DND-41 (cell line): ENCODE measurements around the gene QRICH1.

Experiments used
- ATAC-seq: fragments of 200-7000 bp; cut with Tn5 transposase; 3 replicates; pipeline ENCODE4 v1.9.1; 2021; ENCODE audit warnings: low read depth; ENCODE audit not compliant: insufficient read depth
- DNase-seq: peaks from one replicate; pipeline ENCODE4 v3.0.0-alpha.2; 2020
- H2AFZ ChIP-seq: 2 replicates; pipeline ENCODE4 v1.6.0; 2012; ENCODE audit warnings: low read depth, low read length
- H3K27ac ChIP-seq: 2 replicates; pipeline ENCODE4 v1.5.1; 2012; ENCODE audit warnings: low read length, inconsistent platforms
- H3K27me3 ChIP-seq: fragments of 200-600 bp; sonication (generic); 2 replicates; pipeline ENCODE4 v1.6.0; 2012; ENCODE audit warnings: low read length, mild to moderate bottlenecking, inconsistent platforms; ENCODE audit not compliant: insufficient read depth, poor library complexity
- H3K36me3 ChIP-seq: 2 replicates; pipeline ENCODE4 v1.5.1; 2012; ENCODE audit warnings: low read length, inconsistent platforms; ENCODE audit not compliant: insufficient read depth
- H3K4me1 ChIP-seq: 2 replicates; pipeline ENCODE4 v1.5.1; 2012; ENCODE audit warnings: mild to moderate bottlenecking, low read length; ENCODE audit not compliant: insufficient read depth
- H3K4me2 ChIP-seq: 2 replicates; pipeline ENCODE4 v1.6.0; 2012; ENCODE audit warnings: mild to moderate bottlenecking, moderate library complexity, low read length, inconsistent platforms; ENCODE audit not compliant: insufficient read depth
- H3K4me3 ChIP-seq, 2 experiments: fragments of 200-600 bp in 1 of 2; shearing (Covaris generic) in 1 of 2; 2 replicates each; pipeline ENCODE4 v1.5.1; 2012 to 2016; ENCODE audit warnings: inconsistent platforms in 2 of 2, low read length in 2 of 2, mild to moderate bottlenecking in 2 of 2, low read depth in 1 of 2, moderate library complexity in 1 of 2
- H3K79me2 ChIP-seq: 2 replicates; pipeline ENCODE4 v1.6.0; 2012; ENCODE audit warnings: low read length, inconsistent platforms; ENCODE audit not compliant: insufficient read depth
- H3K9ac ChIP-seq: 2 replicates; pipeline ENCODE4 v1.6.0; 2012; ENCODE audit warnings: low read depth, mild to moderate bottlenecking, inconsistent platforms, low read length, moderate library complexity
- H3K9me3 ChIP-seq: 2 replicates; pipeline ENCODE4 v1.5.1; 2012; ENCODE audit warnings: low read length, moderate library complexity, mild to moderate bottlenecking, inconsistent platforms; ENCODE audit not compliant: insufficient read depth, severe bottlenecking
- H4K20me1 ChIP-seq: 2 replicates; pipeline ENCODE4 v1.6.0; 2012; ENCODE audit warnings: low read length; ENCODE audit not compliant: insufficient read depth
- CTCF ChIP-seq: IDR thresholded peaks from 2 replicates; pipeline ENCODE4 v1.5.1; 2012; ENCODE audit warnings: borderline replicate concordance, low read length, moderate library complexity, mild to moderate bottlenecking; ENCODE audit not compliant: poor library complexity, severe bottlenecking; ENCODE audit errors: extremely low read depth
- EZH2 ChIP-seq: IDR thresholded peaks from 3 replicates; pipeline ENCODE4 v1.6.1; 2012; ENCODE audit warnings: borderline replicate concordance, low read depth, mild to moderate bottlenecking, moderate library complexity, low read length, inconsistent platforms; ENCODE audit not compliant: severe bottlenecking

The QRICH1 gene

GRCh38 chr3:48985831-48986376 is 108.0 kb downstream of the QRICH1 start:
- no peak overlapping the region for H2AFZ ChIP-seq
- H3K4me1 ChIP-seq, result peaks cover 22% of the 10 kb centered on the region
- H3K27me3 ChIP-seq, result no peaks in the 10 kb centered on the region
- DNase-seq (no peak), ATAC-seq (no peak)
- no peak overlapping the region for H3K27ac ChIP-seq
- H3K4me2 ChIP-seq, result no peak overlapping the region
- H3K4me3 ChIP-seq, result no peak overlapping the region
- H3K36me3 ChIP-seq, result peaks cover 40% of the 10 kb centered on the region
- H3K9me3 ChIP-seq, result no peaks in the 10 kb centered on the region
- peaks cover 8% of the 10 kb centered on the region for H3K79me2 ChIP-seq
- H4K20me1 ChIP-seq, result no peaks in the 10 kb centered on the region
- H3K9ac ChIP-seq, result no peak overlapping the region
- TF ChIP-seq CTCF (no peak), EZH2 (no peak)

- no peaks in the 10 kb centered on the region for H4K20me1 ChIP-seq
- H3K4me1 ChIP-seq, result peaks cover 13% of the 10 kb centered on the region
- no peaks in the 10 kb centered on the region for H3K27me3 ChIP-seq
- ATAC-seq (no peak), DNase-seq (no peak)
- TF ChIP-seq CTCF (no peak), EZH2 (no peak)
- no peak overlapping the region for H2AFZ ChIP-seq
- H3K9me3 ChIP-seq, result no peaks in the 10 kb centered on the region
- no peaks in the 10 kb centered on the region; the same call in 1 of the 2 replicates for H3K79me2 ChIP-seq
- peaks cover 50% of the 10 kb centered on the region for H3K36me3 ChIP-seq
- H3K27ac ChIP-seq, result no peak overlapping the region
- no peak overlapping the region for H3K4me2 ChIP-seq
- H3K4me3 ChIP-seq, result no peak overlapping the region
- no peak overlapping the region for H3K9ac ChIP-seq
Observed at GRCh38 chr3:48984663-48985062, 109.2 kb downstream of the QRICH1 start.

- H3K79me2 ChIP-seq, result no peaks in the 10 kb centered on the region
- no peak overlapping the region for H3K4me3 ChIP-seq
- H2AFZ ChIP-seq, result no peak overlapping the region
- ATAC-seq (no peak), DNase-seq (no peak)
- H3K9me3 ChIP-seq, result no peaks in the 10 kb centered on the region
- H3K4me1 ChIP-seq, result no peaks in the 10 kb centered on the region
- H3K9ac ChIP-seq, result no peak overlapping the region
- H3K4me2 ChIP-seq, result no peak overlapping the region
- TF ChIP-seq EZH2 (no peak), CTCF (no peak)
- peaks cover 58% of the 10 kb centered on the region for H3K36me3 ChIP-seq
- 0 out of 2 replicates have a peak, but pooled peaks cover 2% of the 10 kb centered on the region for H4K20me1 ChIP-seq
- no peak overlapping the region for H3K27ac ChIP-seq
- H3K27me3 ChIP-seq, result no peaks in the 10 kb centered on the region
Observed at GRCh38 chr3:48983096-48983495, 110.8 kb downstream of the QRICH1 start.
